SU-DHL-6 (cell line): ENCODE measurements around the gene HHAT.

Experiments
- CTCF ChIP-seq: fragments of 200-600 bp; sonication (generic); IDR thresholded peaks from one replicate; pipeline ENCODE4 v1.5.1; 2017; ENCODE audit warnings: antibody characterized with exemption, mild to moderate bottlenecking, low read length, moderate library complexity; ENCODE audit not compliant: insufficient read depth, poor library complexity, severe bottlenecking
- EZH2phosphoT487 ChIP-seq: fragments of 200-600 bp; sonication (generic), shearing (Covaris generic); conservative IDR thresholded peaks from 2 replicates; pipeline ENCODE4 v1.6.1; 2018; ENCODE audit warnings: mild to moderate bottlenecking, antibody characterized with exemption, low read length, moderate library complexity, mixed read lengths

DNA sequence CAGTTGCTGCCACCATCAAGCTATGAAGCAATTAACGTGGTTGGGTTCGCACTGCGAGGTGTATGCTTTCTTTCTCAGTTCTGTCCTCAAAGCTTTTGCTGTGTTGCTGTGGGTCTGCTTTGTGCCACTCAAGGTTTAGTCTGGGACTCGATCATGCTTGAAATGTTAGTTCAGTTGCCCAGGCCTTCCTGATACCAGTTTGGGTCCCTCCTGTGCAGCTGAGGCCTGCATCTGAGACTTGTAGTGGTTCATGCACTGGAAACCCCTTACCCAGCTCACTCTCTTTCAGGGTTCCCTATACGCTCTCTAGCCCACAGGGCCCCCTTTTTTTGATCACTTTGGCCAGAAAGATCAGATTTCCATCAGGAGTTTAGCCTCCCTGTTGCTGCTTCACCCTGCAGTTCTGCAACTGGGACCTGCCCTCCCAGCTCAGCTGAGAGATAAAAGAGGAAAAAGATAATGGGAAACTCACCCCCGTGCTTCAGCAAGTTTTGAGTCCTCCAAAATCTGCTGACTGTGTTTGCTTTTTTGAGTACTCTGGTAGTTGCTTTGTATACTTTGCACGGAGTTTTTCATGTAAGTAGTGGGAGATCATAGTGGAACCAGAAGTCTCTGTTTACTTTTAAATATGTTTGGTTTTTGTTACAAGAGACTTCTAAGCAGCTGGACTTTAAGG lies 317.0 kb downstream of the HHAT start:
- TF ChIP-seq CTCF: no peak
- TF ChIP-seq EZH2phosphoT487: no peak
